Ishikawa (cell line): ENCODE results near the gene PSMF1.

ENCODE experiments used
- EP300 ChIP-seq: IDR thresholded peaks from 2 replicates; pipeline ENCODE4 v1.6.1; 2012; ENCODE audit warnings: borderline replicate concordance
- RAD21 ChIP-seq: IDR thresholded peaks from 2 replicates; pipeline ENCODE4 v1.6.1; 2012; ENCODE audit warnings: low read depth
- TAF1 ChIP-seq: IDR thresholded peaks from 2 replicates; pipeline ENCODE4 v1.6.1; 2012; ENCODE audit warnings: low read depth, mild to moderate bottlenecking
- YY1 ChIP-seq: IDR thresholded peaks from 2 replicates; pipeline ENCODE4 v1.6.1; 2012; ENCODE audit warnings: low read depth
- TF ChIP-seq, protein P1 (sequence below): IDR thresholded peaks from 2 replicates; pipeline ENCODE4 v1.6.1; 2012; ENCODE audit warnings: low read depth, mild to moderate bottlenecking

DNA sequence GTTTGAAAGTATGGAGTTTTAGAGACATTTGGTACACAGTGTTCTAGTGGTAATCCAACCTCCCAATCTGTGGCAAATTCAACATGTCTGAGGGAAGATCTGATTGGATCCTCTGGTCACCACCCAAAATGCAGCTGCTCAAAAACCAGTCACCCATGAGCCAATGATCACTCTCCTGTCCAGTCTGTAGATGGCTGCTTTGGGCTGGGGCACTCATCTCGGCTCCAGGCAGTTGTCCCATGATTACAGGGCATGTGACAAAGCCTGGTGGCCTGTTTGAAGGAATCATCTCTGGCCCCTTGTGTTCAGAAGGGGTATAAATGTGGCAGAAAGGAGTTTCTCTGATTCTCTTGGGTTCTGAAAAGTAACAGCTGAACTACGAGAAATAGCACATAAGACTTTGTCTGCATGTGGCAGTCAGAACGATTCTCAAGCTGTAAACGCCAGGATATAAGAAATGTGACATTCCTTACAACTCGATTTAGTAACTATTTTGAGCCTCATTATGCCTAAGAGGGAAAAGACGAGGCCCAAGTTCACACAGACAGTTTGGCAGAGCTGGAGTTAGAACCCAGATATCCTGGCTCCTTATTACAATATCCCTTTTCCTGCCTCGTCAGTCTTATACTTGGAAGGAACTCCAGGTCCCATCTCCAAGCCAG, 80.9 kb downstream of the PSMF1 start:
- TF ChIP-seq RAD21 (no peak), YY1 (no peak), TAF1 (no peak), EP300 (no peak)
- TF ChIP-seq, protein P1, sequence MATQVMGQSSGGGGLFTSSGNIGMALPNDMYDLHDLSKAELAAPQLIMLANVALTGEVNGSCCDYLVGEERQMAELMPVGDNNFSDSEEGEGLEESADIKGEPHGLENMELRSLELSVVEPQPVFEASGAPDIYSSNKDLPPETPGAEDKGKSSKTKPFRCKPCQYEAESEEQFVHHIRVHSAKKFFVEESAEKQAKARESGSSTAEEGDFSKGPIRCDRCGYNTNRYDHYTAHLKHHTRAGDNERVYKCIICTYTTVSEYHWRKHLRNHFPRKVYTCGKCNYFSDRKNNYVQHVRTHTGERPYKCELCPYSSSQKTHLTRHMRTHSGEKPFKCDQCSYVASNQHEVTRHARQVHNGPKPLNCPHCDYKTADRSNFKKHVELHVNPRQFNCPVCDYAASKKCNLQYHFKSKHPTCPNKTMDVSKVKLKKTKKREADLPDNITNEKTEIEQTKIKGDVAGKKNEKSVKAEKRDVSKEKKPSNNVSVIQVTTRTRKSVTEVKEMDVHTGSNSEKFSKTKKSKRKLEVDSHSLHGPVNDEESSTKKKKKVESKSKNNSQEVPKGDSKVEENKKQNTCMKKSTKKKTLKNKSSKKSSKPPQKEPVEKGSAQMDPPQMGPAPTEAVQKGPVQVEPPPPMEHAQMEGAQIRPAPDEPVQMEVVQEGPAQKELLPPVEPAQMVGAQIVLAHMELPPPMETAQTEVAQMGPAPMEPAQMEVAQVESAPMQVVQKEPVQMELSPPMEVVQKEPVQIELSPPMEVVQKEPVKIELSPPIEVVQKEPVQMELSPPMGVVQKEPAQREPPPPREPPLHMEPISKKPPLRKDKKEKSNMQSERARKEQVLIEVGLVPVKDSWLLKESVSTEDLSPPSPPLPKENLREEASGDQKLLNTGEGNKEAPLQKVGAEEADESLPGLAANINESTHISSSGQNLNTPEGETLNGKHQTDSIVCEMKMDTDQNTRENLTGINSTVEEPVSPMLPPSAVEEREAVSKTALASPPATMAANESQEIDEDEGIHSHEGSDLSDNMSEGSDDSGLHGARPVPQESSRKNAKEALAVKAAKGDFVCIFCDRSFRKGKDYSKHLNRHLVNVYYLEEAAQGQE: no peak
